ENCODE data around the gene LENG8. TPM values are rescaled to one million over a fixed set of nuclear protein-coding genes. Genes with fewer than 3 reads are reported as not detected.
"Not testable (repeated sequence)": the region's sequence is repeated elsewhere in the genome, so short reads cannot be mapped to it uniquely, and the experiment has no call there.

LENG8 gene
- total RNA-seq, 5 donors from 2014 or later (not counting 1 experiment from before 2014, with no cell fraction given): 506 to 622 (median 618) TPM

GRCh38 chr19:54507824-54508223 lies 58.8 kb downstream of the LENG8 start:
- ChIA-PET POLR2A (no interaction called here), CTCF (no interaction called here)
- 100% methylated on average over 3 of the region's 12 CpGs for WGBS (ENCODE audit: insufficient coverage)
- Histone ChIP-seq H3K4me1 (ENCODE audit: control insufficient read depth in 1 of 2, extremely low read depth in 1 of 2, insufficient read depth in 2 of 2, low read length in 2 of 2) (peaks cover 2 to 42% of the 10 kb centered on the region in 2 experiments), H3K4me3 (ENCODE audit: control insufficient read depth in 1 of 2, extremely low read depth in 1 of 2, low read length in 1 of 2) (no peak overlapping the region), H3K27me3 (replicated peaks in 1 of 2; ENCODE audit: control insufficient read depth in 2 of 2, extremely low read depth in 1 of 2, insufficient read depth in 2 of 2, low read length in 1 of 2) (peaks cover 0 to 5% of the 10 kb centered on the region in 2 experiments), H3K9me3 (no peaks in the 10 kb centered on the region), H3K36me3 (ENCODE audit: control insufficient read depth in 2 of 2, extremely low read depth in 1 of 2, insufficient read depth in 1 of 2, low read length in 1 of 2) (no peaks in the 10 kb centered on the region), H3K27ac (ENCODE audit: low read length) (no peak overlapping the region)
- no peak overlapping the region for H3K27ac Mint-ChIP-seq
- DNase-seq (no peak), ATAC-seq (replicated peaks in 1 of 4) (no peak)
- H3K9me3 Mint-ChIP-seq: no peaks in the 10 kb centered on the region
- H3K36me3 Mint-ChIP-seq: no peaks in the 10 kb centered on the region
- H3K4me3 Mint-ChIP-seq: peak overlapping the region in 1 of 3 donors; percentile 45
- H3K4me1 Mint-ChIP-seq: peaks cover 12 to 29% (median 24%) of the 10 kb centered on the region in 3 donors
- H3K27me3 Mint-ChIP-seq: peaks cover 0 to 30% of the 10 kb centered on the region in 2 donors

- POLR2A ChIA-PET; H3K36me3 Mint-ChIP-seq; H3K9me3 Mint-ChIP-seq; DNase-seq; H3K27ac ChIP-seq (ENCODE audit: low read length); CTCF ChIA-PET; H3K27ac Mint-ChIP-seq; H3K36me3 ChIP-seq (ENCODE audit: control insufficient read depth in 2 of 2, extremely low read depth in 1 of 2, insufficient read depth in 1 of 2, low read length in 1 of 2); H3K4me3 ChIP-seq (ENCODE audit: control insufficient read depth in 1 of 2, extremely low read depth in 1 of 2, low read length in 1 of 2); H3K9me3 ChIP-seq; H3K27me3 ChIP-seq (replicated peaks in 1 of 2; ENCODE audit: control insufficient read depth in 2 of 2, extremely low read depth in 1 of 2, insufficient read depth in 2 of 2, low read length in 1 of 2); ATAC-seq (replicated peaks in 1 of 4): not testable (repeated sequence)
- Mint-ChIP-seq H3K27me3 (peaks cover 0 to 36% of the 10 kb centered on the region in 2 donors), H3K4me3 (peak overlapping the region in 1 of 3 donors; percentile 45), H3K4me1 (peaks cover 12 to 24% (median 24%) of the 10 kb centered on the region in 3 donors)
- peaks cover 2 to 40% of the 10 kb centered on the region in 2 experiments for H3K4me1 ChIP-seq (ENCODE audit: control insufficient read depth in 1 of 2, extremely low read depth in 1 of 2, insufficient read depth in 2 of 2, low read length in 2 of 2)
- no CpG with 5 or more reads among the region's 3 CpGs for WGBS (ENCODE audit: insufficient coverage)
Measured at GRCh38 chr19:54508487-54508886, 59.5 kb downstream of the LENG8 start.

GRCh38 chr19:54509200-54509940 lies 60.4 kb downstream of the LENG8 start:
- peak in 1 of 35 experiments; percentile 9 for DNase-seq
- CTCF ChIA-PET; H3K9me3 Mint-ChIP-seq; POLR2A ChIA-PET; H3K4me3 ChIP-seq (ENCODE audit: control insufficient read depth in 1 of 2, extremely low read depth in 1 of 2, low read length in 1 of 2); H3K36me3 ChIP-seq (ENCODE audit: control insufficient read depth in 2 of 2, extremely low read depth in 1 of 2, insufficient read depth in 1 of 2, low read length in 1 of 2); H3K9me3 ChIP-seq; H3K27ac Mint-ChIP-seq; H3K36me3 Mint-ChIP-seq; H3K4me3 Mint-ChIP-seq; H3K27me3 ChIP-seq (replicated peaks in 1 of 2; ENCODE audit: control insufficient read depth in 2 of 2, extremely low read depth in 1 of 2, insufficient read depth in 2 of 2, low read length in 1 of 2); H3K27ac ChIP-seq (ENCODE audit: low read length): not testable (repeated sequence)
- H3K4me1 ChIP-seq (ENCODE audit: control insufficient read depth in 1 of 2, extremely low read depth in 1 of 2, insufficient read depth in 2 of 2, low read length in 2 of 2): peaks cover 2 to 40% of the 10 kb centered on the region in 2 experiments
- Mint-ChIP-seq H3K27me3 (peaks cover 0 to 34% of the 10 kb centered on the region in 2 donors), H3K4me1 (peaks cover 12 to 24% (median 24%) of the 10 kb centered on the region in 3 donors)
- no CpG with 5 or more reads among the region's 21 CpGs for WGBS (ENCODE audit: insufficient coverage)
- peak; percentile 66 to 80 (median 78) for ATAC-seq (replicated peaks in 1 of 4)

Other genes starting within 250 kb of the LENG8 start
- 1,000 to 10,000 TPM; 1,706 to 1,922 (median 1,806) TPM for gene RPS9, start 248.3 kb upstream of the LENG8 start, total RNA-seq
- 1 to 10 TPM in 3 of 5 donors, under 1 TPM in 2; 0.72 to 2.8 (median 1.1) TPM for gene LILRB3, start 226.2 kb upstream of the LENG8 start, total RNA-seq
- under 1 TPM in 3 of 5 donors, not detected in 2; 0.13 to 0.58 (median 0.43) TPM for gene LILRA6, start 206.4 kb upstream of the LENG8 start, total RNA-seq
- gene LILRB5, start 191.9 kb upstream of the LENG8 start, total RNA-seq: under 1 TPM in 1 of 5 donors, not detected in 4; 0.13 TPM
- gene LILRB2, start 168.1 kb upstream of the LENG8 start, total RNA-seq: under 1 TPM in 2 of 5 donors, not detected in 3; 0.46 to 0.53 TPM
- not detected for gene LILRA5, start 136.0 kb upstream of the LENG8 start, total RNA-seq
- gene LILRA4, start 110.0 kb upstream of the LENG8 start, total RNA-seq: under 1 TPM in 1 of 5 donors, not detected in 4; 0.58 TPM
- gene LAIR1, start 84.3 kb upstream of the LENG8 start, total RNA-seq: 10 to 100 TPM; 40.2 to 66.0 (median 59.7) TPM
- gene TTYH1, start 33.7 kb upstream of the LENG8 start, total RNA-seq: under 1 TPM in 2 of 5 donors, not detected in 3; 0.26 to 0.41 TPM
- gene LENG9, start 14.6 kb downstream of the LENG8 start, total RNA-seq: 1 to 10 TPM; 2.2 to 7.9 (median 7.5) TPM
- under 1 TPM in 1 of 5 donors, not detected in 4; 0.43 TPM for gene CDC42EP5, start 24.1 kb downstream of the LENG8 start, total RNA-seq
- gene LAIR2, start 53.6 kb downstream of the LENG8 start, total RNA-seq: 10 to 100 TPM in 1 of 5 donors, 1 to 10 TPM in 3, under 1 TPM in 1; 0.49 to 16.7 (median 1.3) TPM
- gene LILRA2, start 124.6 kb downstream of the LENG8 start, total RNA-seq: under 1 TPM in 4 of 5 donors, not detected in 1; 0.16 to 0.47 (median 0.37) TPM
- gene LILRA1, start 144.4 kb downstream of the LENG8 start, total RNA-seq: under 1 TPM in 1 of 5 donors, not detected in 4; 0.43 TPM
- gene LILRB1, start 181.3 kb downstream of the LENG8 start, total RNA-seq: 10 to 100 TPM in 1 of 5 donors, 1 to 10 TPM in 4; 2.0 to 26.9 (median 3.6) TPM
- under 1 TPM in 2 of 5 donors, not detected in 3; 0.20 to 0.59 TPM for gene LILRB4, start 213.8 kb downstream of the LENG8 start, total RNA-seq

Measured in T-cell (primary cell).